SK-N-SH (cell line): ENCODE results near the gene CPEB2. TPM values are rescaled to one million over a fixed set of nuclear protein-coding genes. Genes with fewer than 3 reads are reported as not detected.

Source experiments
- CTCF ChIA-PET: fragments of 300-600, 350-600 bp; formaldehyde crosslinking; extraction: SDS; loops from one replicate; lab custom pipeline; 2021; lab: Yijun Ruan, JAX
- POLR2A ChIA-PET: fragments of 350-600 bp; sonication (Branson Sonifier 250); formaldehyde crosslinking; extraction: SDS; loops from one replicate; lab custom pipeline; 2020; ENCODE audit warnings: antibody characterized with exemption, inconsistent platforms; lab: Yijun Ruan, JAX
- DNase-seq: peaks from one replicate; pipeline ENCODE4 v3.0.0; 2012
- H2AFZ ChIP-seq: fragments of 200-600 bp; sonication (generic); 2 replicates; pipeline ENCODE4 v1.8.1; 2016; ENCODE audit warnings: antibody characterized with exemption, mild to moderate bottlenecking, low read depth
- H3F3A ChIP-seq: fragments of 200-600 bp; sonication (generic); replicated peaks from 2 replicates; pipeline ENCODE3; 2016; ENCODE audit warnings: antibody characterized with exemption, mild to moderate bottlenecking; ENCODE audit not compliant: insufficient read depth
- H3K27ac ChIP-seq, 2 experiments: fragments of 200-500 bp in 1 of 2; fragments of 200-600 bp in 1 of 2; sonication (Bioruptor generic) in 1 of 2; sonication (generic), shearing (Covaris generic) in 1 of 2; 2 replicates each; pipeline versions ENCODE4 v1.5.1 to v1.6.1; 2014 to 2016; ENCODE audit warnings: low read depth in 2 of 2, inconsistent platforms in 1 of 2, low read length in 1 of 2, mild to moderate bottlenecking in 1 of 2, mixed read lengths in 1 of 2
- H3K27me3 ChIP-seq: fragments of 200-600 bp; sonication (generic), shearing (Covaris generic); 2 replicates; pipeline ENCODE4 v1.6.1; 2016; ENCODE audit warnings: mixed run types; ENCODE audit not compliant: insufficient read depth
- H3K36me3 ChIP-seq, 2 experiments: fragments of 200-500 bp in 1 of 2; fragments of 200-600 bp in 1 of 2; sonication (Bioruptor generic) in 1 of 2; sonication (generic) in 1 of 2; replicated peaks in 1 of 2; 2 replicates each; pipeline versions ENCODE3 to v1.5.1; 2014 to 2016; ENCODE audit warnings: low read length in 1 of 2, mild to moderate bottlenecking in 1 of 2; ENCODE audit not compliant: insufficient read depth in 2 of 2, control insufficient read depth in 1 of 2
- H3K4me1 ChIP-seq, 2 experiments: fragments of 200-500 bp in 1 of 2; fragments of 200-600 bp in 1 of 2; sonication (Bioruptor generic) in 1 of 2; sonication (generic), shearing (Covaris generic) in 1 of 2; 2 replicates each; pipeline versions ENCODE4 v1.5.1 to v1.6.1; 2014 to 2016; ENCODE audit warnings: low read depth in 1 of 2, low read length in 1 of 2, mixed run types in 1 of 2; ENCODE audit not compliant: insufficient read depth in 2 of 2, control insufficient read depth in 1 of 2
- H3K4me2 ChIP-seq: fragments of 200-600 bp; sonication (generic), shearing (Covaris generic); 2 replicates; pipeline ENCODE4 v1.6.1; 2017; ENCODE audit warnings: mixed run types
- H3K4me3 ChIP-seq, 2 experiments: fragments of 200-500 bp in 1 of 2; fragments of 200-600 bp in 1 of 2; sonication (Bioruptor generic) in 1 of 2; sonication (generic), shearing (Covaris generic) in 1 of 2; 2 replicates each; pipeline versions ENCODE4 v1.5.1 to v1.8.1; 2014 to 2016; ENCODE audit warnings: low read depth in 2 of 2, inconsistent platforms in 1 of 2, low read length in 1 of 2, mild to moderate bottlenecking in 1 of 2, mixed read lengths in 1 of 2, moderate library complexity in 1 of 2
- H3K79me2 ChIP-seq: fragments of 200-600 bp; sonication (generic); 2 replicates; pipeline ENCODE4 v1.8.1; 2017; ENCODE audit warnings: mild to moderate bottlenecking; ENCODE audit not compliant: insufficient read depth
- H3K9ac ChIP-seq: fragments of 200-600 bp; sonication (generic); 2 replicates; pipeline ENCODE4 v1.6.1; 2017; ENCODE audit warnings: mixed run types
- H3K9me2 ChIP-seq: fragments of 200-600 bp; sonication (generic); 2 replicates; pipeline ENCODE4 v1.6.1; 2017; ENCODE audit warnings: mixed run types
- H3K9me3 ChIP-seq: fragments of 200-600 bp; sonication (generic); 2 replicates; pipeline ENCODE4 v1.6.1; 2017; ENCODE audit warnings: mixed run types, mild to moderate bottlenecking, moderate library complexity
- H4K20me1 ChIP-seq: fragments of 200-600 bp; sonication (generic); 2 replicates; pipeline ENCODE4 v1.6.1; 2017; ENCODE audit warnings: mild to moderate bottlenecking, mixed run types; ENCODE audit not compliant: insufficient read depth
- EP300 ChIP-seq, 2 experiments: IDR thresholded peaks; 2 replicates each; pipeline versions ENCODE4 v1.4.0 to v1.6.1; 2012; ENCODE audit warnings: borderline replicate concordance in 1 of 2, low read depth in 1 of 2, low read length in 1 of 2
- FOXJ3 ChIP-seq: sonication (generic); formaldehyde crosslinking; IDR thresholded peaks from 2 replicates; pipeline ENCODE4 v1.5.1; 2020; ENCODE audit warnings: mild to moderate bottlenecking, missing genetic modification reagents
- JUND ChIP-seq: IDR thresholded peaks from 2 replicates; pipeline ENCODE4 v1.4.0; 2012
- MAX ChIP-seq: IDR thresholded peaks from 2 replicates; pipeline ENCODE4 v1.4.0; 2012; ENCODE audit warnings: low read depth
- MEF2A ChIP-seq: IDR thresholded peaks from 2 replicates; pipeline ENCODE4 v1.4.0; 2012; ENCODE audit warnings: low read depth, borderline replicate concordance
- MXI1 ChIP-seq: IDR thresholded peaks from 2 replicates; pipeline ENCODE4 v1.6.1; 2012; ENCODE audit warnings: mild to moderate bottlenecking, low read depth, low read length, improper control_type of control experiment
- PBX3 ChIP-seq: IDR thresholded peaks from 2 replicates; pipeline ENCODE4; 2012
- RAD21 ChIP-seq: IDR thresholded peaks from 2 replicates; pipeline ENCODE4 v1.6.1; 2012; ENCODE audit warnings: mild to moderate bottlenecking, low read length
- REST ChIP-seq: IDR thresholded peaks from 2 replicates; pipeline ENCODE4 v1.6.1; 2012; ENCODE audit warnings: mild to moderate bottlenecking, low read depth, low read length, moderate library complexity
- TCF12 ChIP-seq: IDR thresholded peaks from 2 replicates; pipeline ENCODE4 v1.4.0; 2012
- TEAD4 ChIP-seq: IDR thresholded peaks from 2 replicates; pipeline ENCODE4 v1.4.0; 2012; ENCODE audit warnings: mild to moderate bottlenecking, borderline replicate concordance; ENCODE audit not compliant: insufficient read depth
- WGBS: methylation state at CpG from one replicate; pipeline ENCODE4 v1.1.6; 2017; ENCODE audit warnings: low lambda C conversion rate; 5-methylcytosine and 5-hydroxymethylcytosine counted together
- polyA plus RNA-seq, 3 experiments: library from polyadenylated mRNA; depleted of rRNA; stranded (reverse); fragments of >200 nt; gene quantifications; 2 replicates each; pipeline ENCODE4 v1.2.3, GENCODE V29; 2012
- TF ChIP-seq, protein P1 (sequence below): fragments of 200-600 bp; sonication (generic); IDR thresholded peaks from 2 replicates; pipeline ENCODE4 v1.6.1; 2017; ENCODE audit warnings: antibody characterized with exemption, mild to moderate bottlenecking, moderate library complexity

The CPEB2 gene
- polyA plus RNA-seq, 1 of the 3 experiments (the other 2 are of a cell fraction): 2.1 TPM

DNA sequence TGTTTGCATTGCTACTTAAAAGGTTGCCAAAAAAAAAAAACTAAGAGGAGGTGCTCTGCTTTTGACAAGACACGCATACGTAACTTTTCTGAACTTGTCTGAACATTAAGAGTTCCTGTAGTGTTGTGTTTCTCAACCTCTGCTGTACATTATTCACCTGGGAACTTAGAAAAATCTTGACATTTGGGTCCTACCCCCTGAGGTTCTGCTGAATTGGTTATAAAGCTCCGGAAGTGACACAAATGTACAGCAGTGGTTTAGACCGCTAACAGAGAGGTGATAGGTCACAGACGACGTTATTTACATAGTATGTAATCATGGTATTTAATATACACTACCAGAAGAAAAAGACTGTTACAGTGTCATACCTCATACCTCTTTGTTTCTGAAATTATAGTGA is 61.1 kb downstream of the CPEB2 start:
- no peaks in the 10 kb centered on the region for H4K20me1 ChIP-seq
- no peak overlapping the region for H2AFZ ChIP-seq
- no peak for DNase-seq
- no peaks in the 10 kb centered on the region for H3K9me3 ChIP-seq
- peaks cover 77 to 83% of the 10 kb centered on the region in 2 experiments for H3K36me3 ChIP-seq
- ChIA-PET POLR2A (no interaction called here), CTCF (no interaction called here)
- no peak overlapping the region for H3K27ac ChIP-seq
- H3K27me3 ChIP-seq: no peaks in the 10 kb centered on the region
- no peak overlapping the region for H3K4me2 ChIP-seq
- H3K79me2 ChIP-seq: no peaks in the 10 kb centered on the region
- no peak overlapping the region for H3K4me3 ChIP-seq
- 97% methylated on average over 6 of the region's 6 CpGs for WGBS
- H3K9ac ChIP-seq: no peak overlapping the region
- no peak for TF ChIP-seq REST
- TF ChIP-seq RAD21: no peak
- peaks cover 8% of the 10 kb centered on the region for H3F3A ChIP-seq
- H3K9me2 ChIP-seq: no peaks in the 10 kb centered on the region
- peaks cover 0 to 2% of the 10 kb centered on the region in 2 experiments; a peak in 1 of 4 replicates for H3K4me1 ChIP-seq

DNA sequence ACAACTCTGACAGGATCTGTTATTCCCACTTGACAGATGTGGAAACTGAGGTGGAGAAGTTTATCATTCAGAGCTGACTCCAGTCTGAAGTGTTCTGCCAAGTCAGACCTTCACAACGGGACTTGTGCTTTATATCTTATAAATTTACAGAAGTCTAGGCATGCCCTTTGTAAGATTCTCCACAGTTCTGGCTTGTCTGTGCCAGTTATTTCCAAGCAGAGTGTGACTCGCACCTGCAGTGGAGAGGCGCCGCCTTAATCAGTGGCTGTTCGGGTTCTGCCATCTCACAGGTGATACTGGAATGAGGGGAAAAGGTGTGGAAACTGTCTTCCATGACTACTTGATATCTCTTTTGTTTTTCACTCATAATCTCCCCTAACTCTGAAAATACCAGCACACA is 63.2 kb downstream of the CPEB2 start:
- CTCF ChIA-PET: no interaction called here

More for the DNA sequence above, 63.2 kb downstream of the CPEB2 start:
- no peaks in the 10 kb centered on the region for H4K20me1 ChIP-seq
- H3K4me2 ChIP-seq: no peak overlapping the region
- POLR2A ChIA-PET: no interaction called here
- peaks cover 8% of the 10 kb centered on the region for H3F3A ChIP-seq
- no peaks in the 10 kb centered on the region for H3K27me3 ChIP-seq
- DNase-seq: no peak
- no peak for TF ChIP-seq TCF12
- TF ChIP-seq MXI1: no peak
- TF ChIP-seq, protein P1, sequence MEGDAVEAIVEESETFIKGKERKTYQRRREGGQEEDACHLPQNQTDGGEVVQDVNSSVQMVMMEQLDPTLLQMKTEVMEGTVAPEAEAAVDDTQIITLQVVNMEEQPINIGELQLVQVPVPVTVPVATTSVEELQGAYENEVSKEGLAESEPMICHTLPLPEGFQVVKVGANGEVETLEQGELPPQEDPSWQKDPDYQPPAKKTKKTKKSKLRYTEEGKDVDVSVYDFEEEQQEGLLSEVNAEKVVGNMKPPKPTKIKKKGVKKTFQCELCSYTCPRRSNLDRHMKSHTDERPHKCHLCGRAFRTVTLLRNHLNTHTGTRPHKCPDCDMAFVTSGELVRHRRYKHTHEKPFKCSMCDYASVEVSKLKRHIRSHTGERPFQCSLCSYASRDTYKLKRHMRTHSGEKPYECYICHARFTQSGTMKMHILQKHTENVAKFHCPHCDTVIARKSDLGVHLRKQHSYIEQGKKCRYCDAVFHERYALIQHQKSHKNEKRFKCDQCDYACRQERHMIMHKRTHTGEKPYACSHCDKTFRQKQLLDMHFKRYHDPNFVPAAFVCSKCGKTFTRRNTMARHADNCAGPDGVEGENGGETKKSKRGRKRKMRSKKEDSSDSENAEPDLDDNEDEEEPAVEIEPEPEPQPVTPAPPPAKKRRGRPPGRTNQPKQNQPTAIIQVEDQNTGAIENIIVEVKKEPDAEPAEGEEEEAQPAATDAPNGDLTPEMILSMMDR: no peak
- no peak for TF ChIP-seq PBX3
- no peak for TF ChIP-seq FOXJ3 (CRISPR knock-in tag)
- TF ChIP-seq REST: no peak
- TF ChIP-seq JUND: no peak
- TF ChIP-seq MEF2A: no peak
- no peak for TF ChIP-seq EP300 (IDR thresholded peaks at IDR 0.05; ENCODE audit: borderline replicate concordance in 1 of 2, low read depth in 1 of 2, low read length in 1 of 2)
- TF ChIP-seq MAX: no peak
- TF ChIP-seq TEAD4: no peak
- no peaks in the 10 kb centered on the region for H3K9me2 ChIP-seq
- WGBS: 96% methylated on average over 5 of the region's 5 CpGs
- H3K4me1 ChIP-seq: peaks cover 0 to 2% of the 10 kb centered on the region in 2 experiments; a peak in 1 of 4 replicates
- no peaks in the 10 kb centered on the region for H3K79me2 ChIP-seq
- no peak overlapping the region for H3K27ac ChIP-seq
- no peak overlapping the region for H3K9ac ChIP-seq
- H2AFZ ChIP-seq: no peak overlapping the region
- H3K4me3 ChIP-seq: no peak overlapping the region
- H3K9me3 ChIP-seq: no peaks in the 10 kb centered on the region
- H3K36me3 ChIP-seq: peaks cover 59 to 67% of the 10 kb centered on the region in 2 experiments
